DND-41 (cell line): ENCODE data around the gene EIF4ENIF1.

Source experiments
- ATAC-seq: fragments of 200-7000 bp; cut with Tn5 transposase; 3 replicates; pipeline ENCODE4 v1.9.1; 2021; ENCODE audit warnings: low read depth; ENCODE audit not compliant: insufficient read depth
- DNase-seq: peaks from one replicate; pipeline ENCODE4 v3.0.0-alpha.2; 2020
- H2AFZ ChIP-seq: 2 replicates; pipeline ENCODE4 v1.6.0; 2012; ENCODE audit warnings: low read depth, low read length
- H3K27ac ChIP-seq: 2 replicates; pipeline ENCODE4 v1.5.1; 2012; ENCODE audit warnings: low read length, inconsistent platforms
- H3K27me3 ChIP-seq: fragments of 200-600 bp; sonication (generic); 2 replicates; pipeline ENCODE4 v1.6.0; 2012; ENCODE audit warnings: low read length, mild to moderate bottlenecking, inconsistent platforms; ENCODE audit not compliant: insufficient read depth, poor library complexity
- H3K36me3 ChIP-seq: 2 replicates; pipeline ENCODE4 v1.5.1; 2012; ENCODE audit warnings: low read length, inconsistent platforms; ENCODE audit not compliant: insufficient read depth
- H3K4me1 ChIP-seq: 2 replicates; pipeline ENCODE4 v1.5.1; 2012; ENCODE audit warnings: mild to moderate bottlenecking, low read length; ENCODE audit not compliant: insufficient read depth
- H3K4me2 ChIP-seq: 2 replicates; pipeline ENCODE4 v1.6.0; 2012; ENCODE audit warnings: mild to moderate bottlenecking, moderate library complexity, low read length, inconsistent platforms; ENCODE audit not compliant: insufficient read depth
- H3K4me3 ChIP-seq, 2 experiments: fragments of 200-600 bp in 1 of 2; shearing (Covaris generic) in 1 of 2; 2 replicates each; pipeline ENCODE4 v1.5.1; 2012 to 2016; ENCODE audit warnings: inconsistent platforms in 2 of 2, low read length in 2 of 2, mild to moderate bottlenecking in 2 of 2, low read depth in 1 of 2, moderate library complexity in 1 of 2
- H3K79me2 ChIP-seq: 2 replicates; pipeline ENCODE4 v1.6.0; 2012; ENCODE audit warnings: low read length, inconsistent platforms; ENCODE audit not compliant: insufficient read depth
- H3K9ac ChIP-seq: 2 replicates; pipeline ENCODE4 v1.6.0; 2012; ENCODE audit warnings: low read depth, mild to moderate bottlenecking, inconsistent platforms, low read length, moderate library complexity
- H3K9me3 ChIP-seq: 2 replicates; pipeline ENCODE4 v1.5.1; 2012; ENCODE audit warnings: low read length, moderate library complexity, mild to moderate bottlenecking, inconsistent platforms; ENCODE audit not compliant: insufficient read depth, severe bottlenecking
- H4K20me1 ChIP-seq: 2 replicates; pipeline ENCODE4 v1.6.0; 2012; ENCODE audit warnings: low read length; ENCODE audit not compliant: insufficient read depth
- CTCF ChIP-seq: IDR thresholded peaks from 2 replicates; pipeline ENCODE4 v1.5.1; 2012; ENCODE audit warnings: borderline replicate concordance, low read length, moderate library complexity, mild to moderate bottlenecking; ENCODE audit not compliant: poor library complexity, severe bottlenecking; ENCODE audit errors: extremely low read depth
- EZH2 ChIP-seq: IDR thresholded peaks from 3 replicates; pipeline ENCODE4 v1.6.1; 2012; ENCODE audit warnings: borderline replicate concordance, low read depth, mild to moderate bottlenecking, moderate library complexity, low read length, inconsistent platforms; ENCODE audit not compliant: severe bottlenecking

Gene EIF4ENIF1

GRCh38 chr22:31399211-31400022 lies 90.2 kb downstream of the EIF4ENIF1 start, which contains the start of gene DRG1:
DRG1 (plus strand) TSS chr22:31399604; CDS start chr22:31399684, 80 bp downstream.
- no peaks in the 10 kb centered on the region for H3K27me3 ChIP-seq
- H4K20me1 ChIP-seq = peaks cover 8% of the 10 kb centered on the region; the same call in 1 of the 2 replicates
- peaks cover 37% of the 10 kb centered on the region for H3K4me1 ChIP-seq
- H3K9ac ChIP-seq = peak within 1 kb of the TSS; percentile 98
- H3K9me3 ChIP-seq = no peaks in the 10 kb centered on the region
- H3K36me3 ChIP-seq = peaks cover 39% of the 10 kb centered on the region
- peak within 1 kb of the TSS; percentile 96 to 99 for H3K4me3 ChIP-seq
- H3K79me2 ChIP-seq = peaks cover 57% of the 10 kb centered on the region
- TF ChIP-seq CTCF (peak; percentile 2), EZH2 (no peak)
- ATAC-seq = peak; percentile 97
- peak within 1 kb of the TSS; percentile 99 for H2AFZ ChIP-seq
- peak within 1 kb of the TSS; percentile 79 for H3K4me2 ChIP-seq
- H3K27ac ChIP-seq = peak within 1 kb of the TSS; percentile 99
- DNase-seq = peak; percentile 99

- Histone ChIP-seq H3K9ac (peak overlapping the region; percentile 98; the same call in 1 of the 2 replicates), H4K20me1 (peaks cover 7% of the 10 kb centered on the region; the same call in 1 of the 2 replicates), H3K27me3 (no peaks in the 10 kb centered on the region), H3K9me3 (no peaks in the 10 kb centered on the region), H3K4me1 (peaks cover 35% of the 10 kb centered on the region), H3K36me3 (peaks cover 27% of the 10 kb centered on the region), H3K27ac (no peak overlapping the region), H3K4me2 (peak overlapping the region; percentile 79; the same call in 1 of the 2 replicates), H3K4me3 (no peak overlapping the region), H2AFZ (peak overlapping the region; percentile 56), H3K79me2 (peaks cover 45% of the 10 kb centered on the region)
- no peak for DNase-seq
- ATAC-seq = no peak
- TF ChIP-seq CTCF (no peak), EZH2 (no peak)
Observed at GRCh38 chr22:31398231-31398630, 91.4 kb downstream of the EIF4ENIF1 start.

DNA sequence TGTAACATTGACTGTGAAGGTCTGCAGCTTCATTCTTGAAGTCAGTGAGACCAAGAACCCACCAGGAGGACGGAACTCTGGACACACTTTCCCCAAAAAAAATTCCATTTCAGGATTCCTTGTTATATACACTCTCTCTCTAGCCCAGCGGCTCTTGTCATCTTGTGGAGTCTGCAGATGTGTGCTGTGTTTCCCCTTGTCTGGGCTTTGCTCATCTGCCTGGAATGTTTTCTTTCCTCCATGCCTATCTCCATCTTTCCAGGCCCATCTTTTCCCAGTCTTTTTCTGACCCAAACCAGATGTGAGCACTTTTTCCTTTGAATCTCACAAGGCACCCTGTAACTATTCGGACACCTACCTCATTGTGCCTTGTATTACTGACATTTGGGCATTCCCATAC lies 95.3 kb downstream of the EIF4ENIF1 start:
- ATAC-seq (no peak), DNase-seq (no peak)
- no peak overlapping the region for H3K27ac ChIP-seq
- H3K4me2 ChIP-seq = no peak overlapping the region
- no peaks in the 10 kb centered on the region for H4K20me1 ChIP-seq
- H3K36me3 ChIP-seq = no peaks in the 10 kb centered on the region
- H2AFZ ChIP-seq = no peak overlapping the region
- no peak for TF ChIP-seq CTCF
- no peak for TF ChIP-seq EZH2
- H3K4me1 ChIP-seq = peaks cover 9% of the 10 kb centered on the region; the same call in 1 of the 2 replicates
- no peak overlapping the region for H3K4me3 ChIP-seq
- H3K9ac ChIP-seq = no peak overlapping the region
- no peaks in the 10 kb centered on the region for H3K9me3 ChIP-seq
- no peaks in the 10 kb centered on the region for H3K27me3 ChIP-seq
- peaks cover 6% of the 10 kb centered on the region; the same call in 1 of the 2 replicates for H3K79me2 ChIP-seq
